SHP77 treated with DMSO at 0.1 percent for 48 hours (cell line): Measurements from ENCODE around the gene SMYD2.
"Not testable (repeated sequence)": the region's sequence is repeated elsewhere in the genome, so short reads cannot be mapped to it uniquely, and the experiment has no call there.

ENCODE experiments used
- DNase-seq: peaks from one replicate; lab custom pipeline; 2025; lab: John Stamatoyannopoulos, UW

The SMYD2 gene

GRCh38 chr1:214271995-214272731, 8.8 kb upstream of the SMYD2 start:
- no peak for DNase-seq

GRCh38 chr1:214272964-214273533, 7.9 kb upstream of the SMYD2 start:
- no peak for DNase-seq

- not testable (repeated sequence) for DNase-seq
Measured at GRCh38 chr1:214275700-214276099, 5.3 kb upstream of the SMYD2 start.

- no peak for DNase-seq
Measured at GRCh38 chr1:214276786-214277185, 4.2 kb upstream of the SMYD2 start.

DNA sequence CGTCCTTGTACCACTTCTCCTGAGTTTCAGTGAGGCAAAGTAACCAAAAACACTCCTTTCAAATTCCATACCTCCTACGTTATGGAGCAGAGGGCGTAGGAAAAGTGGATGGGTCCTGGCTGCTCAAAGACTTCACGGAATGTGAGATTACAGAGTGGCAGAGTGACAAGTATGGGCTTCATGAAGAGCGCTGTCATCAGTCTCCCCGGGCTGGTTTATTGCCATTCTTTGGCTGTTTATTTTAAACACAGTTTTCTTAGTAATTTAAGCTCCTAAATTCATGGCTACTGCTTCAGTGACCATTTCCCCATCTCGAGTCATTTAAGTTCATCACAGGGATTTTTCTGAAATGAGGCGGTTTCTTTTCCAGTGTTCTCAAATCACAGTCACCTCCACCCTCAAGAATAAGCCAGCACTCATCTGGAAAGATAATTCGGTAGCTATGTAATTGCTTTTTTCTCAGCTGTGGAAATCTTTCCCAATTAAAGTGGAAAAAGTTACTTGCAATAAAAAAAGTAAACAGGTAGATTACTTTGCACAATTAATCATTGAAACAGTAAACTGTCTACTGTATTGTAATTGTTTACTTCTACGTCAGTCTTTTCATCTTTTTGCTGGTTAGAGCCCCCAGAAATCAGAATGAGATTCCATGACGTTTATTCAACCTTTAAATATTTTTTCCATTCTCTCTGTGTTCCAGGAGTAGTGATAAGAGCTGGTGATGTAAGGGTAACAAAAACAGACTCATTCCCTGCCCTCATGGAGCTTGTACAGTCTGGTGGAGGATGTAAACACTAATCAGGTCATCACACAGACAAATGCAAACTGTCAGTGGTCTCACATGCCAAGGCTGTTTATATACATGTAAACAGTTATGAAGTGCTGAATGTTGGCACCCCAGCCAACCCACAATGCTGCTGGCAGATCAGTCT, 3.0 kb upstream of the SMYD2 start:
- DNase-seq, result no peak

DNA sequence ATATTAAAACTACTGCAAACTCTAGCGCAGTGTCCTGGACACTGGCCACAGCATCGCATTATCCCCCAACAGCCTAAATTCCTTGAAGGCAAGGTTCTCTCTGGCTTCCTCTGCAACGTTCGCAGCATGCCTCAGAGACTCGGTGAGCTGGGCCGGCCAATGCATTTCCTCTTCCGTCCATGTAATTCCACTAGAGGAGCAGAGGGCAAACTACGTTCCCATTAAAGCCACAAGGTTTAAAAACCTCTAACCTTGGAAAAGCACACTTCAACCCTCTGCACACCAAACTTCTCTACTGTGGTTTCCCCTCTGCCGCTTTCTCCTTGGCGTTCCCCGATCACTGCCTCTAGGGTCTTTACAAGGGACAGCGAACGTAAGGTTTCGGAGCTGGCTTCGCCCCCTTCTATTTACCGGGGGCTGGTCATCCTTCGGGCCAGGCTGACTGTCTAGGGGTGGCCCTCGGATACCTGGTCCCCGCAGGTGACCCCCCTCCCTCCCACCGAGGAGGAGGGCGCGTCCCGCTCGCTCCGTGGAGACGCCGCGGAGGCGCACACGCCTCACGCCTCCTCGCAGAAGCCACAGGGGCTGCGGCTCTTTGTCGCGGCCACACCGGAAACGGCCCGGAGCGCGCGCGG, 456 bp upstream of the SMYD2 start:
- peak; percentile 11 for DNase-seq

GRCh38 chr1:214281720-214282629, 1.0 kb downstream of the SMYD2 start:
- no peak for DNase-seq

GRCh38 chr1:214282630-214283242, 1.8 kb downstream of the SMYD2 start:
- no peak for DNase-seq

- DNase-seq, result no peak
Measured at GRCh38 chr1:214285610-214286440, 4.9 kb downstream of the SMYD2 start.

DNA sequence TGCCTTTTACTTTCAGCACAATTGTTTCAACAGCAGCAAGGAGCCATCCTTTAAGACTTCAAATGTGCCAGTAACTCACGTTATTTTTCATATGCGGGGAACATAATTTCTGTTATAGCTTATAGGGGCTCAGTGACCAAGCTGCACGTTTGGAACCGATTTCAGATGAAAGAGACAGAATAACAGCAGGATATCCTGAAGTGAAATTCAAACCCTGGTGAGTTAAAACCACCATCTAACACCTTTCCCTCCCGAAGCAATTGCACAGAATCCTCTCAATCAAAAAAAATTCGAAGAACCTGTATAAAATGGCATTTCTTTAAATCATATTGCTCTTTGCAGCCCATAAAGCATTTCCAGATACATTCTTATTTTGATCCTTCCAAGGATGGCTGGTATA, 6.9 kb downstream of the SMYD2 start:
- DNase-seq, result no peak

DNA sequence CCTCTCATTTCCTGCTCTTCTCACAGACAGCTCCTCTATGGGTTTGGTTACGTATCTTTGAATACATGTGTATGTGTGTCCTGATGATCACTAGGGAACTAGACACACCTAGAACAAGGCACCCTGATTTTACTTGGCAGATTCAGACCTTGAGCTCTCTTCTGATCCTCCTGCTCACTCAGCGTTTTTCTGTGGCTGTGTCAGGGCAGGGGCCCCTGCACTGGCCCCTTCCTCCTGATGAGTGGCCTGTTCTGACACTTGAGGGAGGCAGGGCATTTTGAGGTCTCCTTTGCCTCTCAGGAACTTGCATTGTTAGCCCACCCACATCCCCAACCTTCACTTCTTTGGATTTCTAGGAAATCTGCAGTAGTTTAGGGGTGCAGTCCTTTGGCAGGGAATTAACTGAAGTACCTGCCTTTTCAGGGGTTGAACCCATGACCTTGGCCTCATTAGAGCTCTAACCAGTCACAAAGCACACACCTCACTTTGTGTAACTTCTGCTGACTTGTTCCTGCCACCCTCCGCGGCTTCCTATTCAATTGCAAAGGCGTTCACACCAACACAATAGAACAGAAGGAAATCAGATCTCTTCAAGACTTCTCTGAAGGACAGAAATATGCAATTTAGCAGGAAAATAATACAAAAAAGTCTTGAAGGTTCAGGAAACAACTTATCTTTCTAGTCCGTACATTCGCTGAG, 8.8 kb downstream of the SMYD2 start:
- no peak for DNase-seq

GRCh38 chr1:214290424-214291037, 9.6 kb downstream of the SMYD2 start:
- no peak for DNase-seq

- DNase-seq, result no peak
Measured at GRCh38 chr1:214292322-214292721, 11.4 kb downstream of the SMYD2 start.

DNA sequence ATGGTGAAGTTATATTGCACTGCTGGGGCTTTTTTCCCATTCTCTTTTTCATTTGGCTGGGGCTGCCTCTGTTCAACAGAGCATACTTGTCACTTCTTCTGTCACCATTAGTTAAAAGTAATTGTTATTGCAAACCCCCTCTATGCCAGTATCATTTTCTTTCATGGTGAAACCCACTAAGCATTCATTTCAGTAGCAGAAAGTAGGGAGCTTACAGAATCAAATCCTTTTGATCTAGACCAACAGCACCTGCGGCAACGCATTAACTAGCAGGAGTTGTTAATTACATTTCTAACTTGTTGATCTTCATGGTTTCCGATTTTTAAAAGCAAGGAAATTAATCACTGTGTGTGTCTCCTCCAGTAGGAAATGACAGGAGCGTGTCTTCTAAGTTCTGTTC, 15.0 kb downstream of the SMYD2 start:
- no peak for DNase-seq

DNA sequence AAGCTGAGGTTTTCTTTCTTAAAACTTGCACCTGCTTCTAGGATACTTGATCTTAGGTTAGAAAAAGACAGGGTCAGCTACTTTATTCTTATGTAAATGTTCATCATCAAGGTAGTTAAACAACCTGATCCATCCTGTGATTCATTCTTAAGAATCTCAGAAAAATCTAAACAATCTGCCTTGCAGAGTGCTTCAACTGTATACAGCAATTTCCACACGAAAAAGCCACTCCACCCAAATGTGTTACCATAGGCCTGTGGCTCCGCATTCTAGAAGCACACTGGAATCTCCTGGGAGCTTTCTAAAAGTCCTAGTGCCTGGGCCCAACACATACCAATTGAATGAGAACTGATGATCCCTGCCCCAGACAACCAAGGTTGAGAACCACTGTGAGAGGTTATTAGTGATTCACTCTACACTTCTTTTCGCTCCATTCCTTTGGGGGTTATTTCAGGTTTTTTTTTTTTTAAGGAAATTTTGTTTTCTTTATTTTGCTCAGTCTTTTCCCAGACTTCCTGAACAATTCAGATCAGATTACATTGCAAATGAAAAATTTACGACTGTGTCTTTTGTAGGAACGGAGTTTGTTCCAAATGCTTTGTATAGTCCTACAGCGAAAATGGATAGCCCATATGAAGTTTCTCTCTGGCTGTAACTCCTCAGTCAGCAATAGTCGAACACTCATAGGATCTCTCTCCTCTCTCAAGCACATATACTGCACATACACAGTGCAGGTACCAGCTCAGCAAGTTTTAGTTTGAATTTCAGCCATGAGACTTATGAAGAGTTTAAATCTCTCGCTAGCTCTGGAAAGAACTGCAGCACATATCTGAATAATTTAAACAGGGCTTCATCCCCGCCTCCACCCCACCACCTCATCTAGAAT, 16.1 kb downstream of the SMYD2 start:
- no peak for DNase-seq

- DNase-seq, result no peak
Measured at GRCh38 chr1:214300149-214300780, 19.3 kb downstream of the SMYD2 start.

- DNase-seq, result no peak
Measured at GRCh38 chr1:214301526-214301925, 20.6 kb downstream of the SMYD2 start.
